Urinary bladder (tissue), 4 donors: ENCODE results near the gene ZDHHC6. TPM values are rescaled to one million over a fixed set of nuclear protein-coding genes. Genes with fewer than 3 reads are reported as not detected.
"Not testable (repeated sequence)": the region's sequence is repeated elsewhere in the genome, so short reads cannot be mapped to it uniquely, and the experiment has no call there.

Experiments used
- DNase-seq: peaks from one replicate; pipeline ENCODE4 v3.0.0-alpha.2; 2015; ENCODE audit errors: extremely low spot score
- H3K27ac ChIP-seq: one replicate; pipeline ENCODE4 v1.5.1; 2013; ENCODE audit warnings: low read depth, mild to moderate bottlenecking, moderate library complexity
- H3K36me3 ChIP-seq: one replicate; pipeline ENCODE4 v1.6.1; 2013; ENCODE audit warnings: mild to moderate bottlenecking, moderate library complexity; ENCODE audit not compliant: insufficient read depth
- H3K4me1 ChIP-seq: one replicate; pipeline ENCODE4 v1.6.1; 2013; ENCODE audit warnings: mild to moderate bottlenecking, moderate library complexity; ENCODE audit not compliant: insufficient read depth
- H3K4me3 ChIP-seq: one replicate; pipeline ENCODE4 v1.5.1; 2013; ENCODE audit warnings: low read depth, low read length
- WGBS: extraction: QIAGEN DNeasy Blood & Tissue Kit; methylation state at CpG from one replicate; pipeline ENCODE4 v1.1.7; 2013; 5-methylcytosine and 5-hydroxymethylcytosine counted together
- polyA plus RNA-seq: library from polyadenylated mRNA; stranded (reverse); fragments of 200-250 nt; gene quantifications from one replicate; pipeline ENCODE4 v1.2.3, GENCODE V29; 2013
- total RNA-seq: library from RNA; depleted of rRNA; stranded (reverse); fragments of >200 nt; gene quantifications from one replicate; pipeline ENCODE4 v1.2.3, GENCODE V29; 2014
- donor health status: healthy with polysubstance abuse.
- donor health status: healthy.

Gene ZDHHC6
- total and polyA plus RNA-seq, 2 donors = 26.1 to 28.4 TPM

GRCh38 chr10:112429147-112429546 is 17.6 kb downstream of the ZDHHC6 start:
- Histone ChIP-seq H3K4me3 (no peak overlapping the region), H3K36me3 (peaks cover 2% of the 10 kb centered on the region), H3K27ac (no peak overlapping the region), H3K4me1 (no peaks in the 10 kb centered on the region)
- WGBS = 74% methylated on average over 3 of the region's 3 CpGs
- no peak for DNase-seq

GRCh38 chr10:112426111-112426510 is 20.6 kb downstream of the ZDHHC6 start:
- Histone ChIP-seq H3K36me3 (peaks cover 4% of the 10 kb centered on the region), H3K4me1 (no peaks in the 10 kb centered on the region), H3K27ac (no peak overlapping the region), H3K4me3 (no peak overlapping the region)
- WGBS = 70% methylated on average over 2 of the region's 2 CpGs
- no peak for DNase-seq

- WGBS = 70% methylated on average over 2 of the region's 2 CpGs
- DNase-seq = no peak
- H3K36me3 ChIP-seq = peaks cover 6% of the 10 kb centered on the region
- no peak overlapping the region for H3K27ac ChIP-seq
- H3K4me1 ChIP-seq = no peaks in the 10 kb centered on the region
- H3K4me3 ChIP-seq = no peak overlapping the region
These were observed 22.1 kb downstream of the ZDHHC6 start for GRCh38 chr10:112424651-112425050.

GRCh38 chr10:112421731-112422130 is 25.0 kb downstream of the ZDHHC6 start:
- no peak overlapping the region for H3K4me3 ChIP-seq
- 94% methylated on average over 3 of the region's 3 CpGs for WGBS

GRCh38 chr10:112412696-112413095 is 34.0 kb downstream of the ZDHHC6 start:
- H3K4me1 ChIP-seq = no peaks in the 10 kb centered on the region
- H3K4me3 ChIP-seq = no peak overlapping the region
- H3K27ac ChIP-seq = no peak overlapping the region
- DNase-seq = no peak
- WGBS = 87% methylated on average over 2 of the region's 2 CpGs
- no peaks in the 10 kb centered on the region for H3K36me3 ChIP-seq

More at GRCh38 chr10:112421731-112422130, 25.0 kb downstream of the ZDHHC6 start:
- peaks cover 6% of the 10 kb centered on the region for H3K36me3 ChIP-seq
- H3K4me1 ChIP-seq = no peaks in the 10 kb centered on the region
- no peak overlapping the region for H3K27ac ChIP-seq
- DNase-seq = no peak

- no peak overlapping the region for H3K4me3 ChIP-seq
- WGBS = 64% methylated on average over 4 of the region's 4 CpGs
- H3K36me3 ChIP-seq = peaks cover 1% of the 10 kb centered on the region
- H3K4me1 ChIP-seq = no peaks in the 10 kb centered on the region
- H3K27ac ChIP-seq = no peak overlapping the region
- DNase-seq = no peak
These were observed 37.0 kb downstream of the ZDHHC6 start for GRCh38 chr10:112409755-112410154.

- Histone ChIP-seq H3K4me1 (no peaks in the 10 kb centered on the region), H3K27ac (no peak overlapping the region), H3K4me3 (no peak overlapping the region), H3K36me3 (peaks cover 1% of the 10 kb centered on the region)
- DNase-seq = no peak
- 66% methylated on average over 2 of the region's 2 CpGs for WGBS
These were observed 37.4 kb downstream of the ZDHHC6 start for GRCh38 chr10:112409299-112409698.

- Histone ChIP-seq H3K36me3 (peaks cover 1% of the 10 kb centered on the region), H3K4me3 (no peak overlapping the region), H3K27ac (no peak overlapping the region), H3K4me1 (no peaks in the 10 kb centered on the region)
- DNase-seq = no peak
- WGBS = 86% methylated on average over 1 of the region's 1 CpG
These were observed 39.0 kb downstream of the ZDHHC6 start for GRCh38 chr10:112407696-112408095.

GRCh38 chr10:112406806-112407205 is 39.9 kb downstream of the ZDHHC6 start:
- DNase-seq, H3K27ac ChIP-seq: not testable (repeated sequence)
- 64% methylated on average over 2 of the region's 2 CpGs for WGBS

GRCh38 chr10:112404617-112405016 is 42.1 kb downstream of the ZDHHC6 start:
- no peak overlapping the region for H3K4me3 ChIP-seq
- peaks cover 3% of the 10 kb centered on the region for H3K4me1 ChIP-seq
- no peak for DNase-seq
- 66% methylated on average over 3 of the region's 3 CpGs for WGBS
- H3K27ac ChIP-seq = peak overlapping the region; percentile 10
- H3K36me3 ChIP-seq = peaks cover 1% of the 10 kb centered on the region

More at GRCh38 chr10:112406806-112407205, 39.9 kb downstream of the ZDHHC6 start:
- not testable (repeated sequence) for H3K4me3 ChIP-seq, H3K36me3 ChIP-seq, H3K4me1 ChIP-seq

- H3K4me3 ChIP-seq = no peak overlapping the region
- WGBS = 67% methylated on average over 2 of the region's 2 CpGs
- no peak for DNase-seq
- peaks cover 1% of the 10 kb centered on the region for H3K36me3 ChIP-seq
- no peak overlapping the region for H3K27ac ChIP-seq
- H3K4me1 ChIP-seq = peaks cover 3% of the 10 kb centered on the region
These were observed 43.8 kb downstream of the ZDHHC6 start for GRCh38 chr10:112402917-112403316.

GRCh38 chr10:112397592-112397991 is 49.1 kb downstream of the ZDHHC6 start:
- H3K36me3 ChIP-seq = peaks cover 2% of the 10 kb centered on the region
- DNase-seq = no peak
- H3K27ac ChIP-seq = no peak overlapping the region
- 76% methylated on average over 2 of the region's 2 CpGs for WGBS
- H3K4me1 ChIP-seq = peaks cover 5% of the 10 kb centered on the region
- no peak overlapping the region for H3K4me3 ChIP-seq

- 64% methylated on average over 5 of the region's 5 CpGs for WGBS
These were observed 50.7 kb downstream of the ZDHHC6 start for GRCh38 chr10:112395809-112396530.

GRCh38 chr10:112394475-112394875 is 52.2 kb downstream of the ZDHHC6 start:
- Histone ChIP-seq H3K4me1 (peaks cover 3% of the 10 kb centered on the region), H3K27ac (no peak overlapping the region), H3K36me3 (peaks cover 2% of the 10 kb centered on the region), H3K4me3 (no peak overlapping the region)
- 79% methylated on average over 5 of the region's 5 CpGs for WGBS
- no peak for DNase-seq

More at GRCh38 chr10:112395809-112396530, 50.7 kb downstream of the ZDHHC6 start:
- peaks cover 3% of the 10 kb centered on the region for H3K4me1 ChIP-seq
- no peak overlapping the region for H3K4me3 ChIP-seq
- peaks cover 2% of the 10 kb centered on the region for H3K36me3 ChIP-seq
- no peak for DNase-seq
- no peak overlapping the region for H3K27ac ChIP-seq
